DMS114 treated with DMSO at 0.1 percent for 48 hours (cell line): ENCODE results near the gene EPB41L2.
"Not testable (repeated sequence)": the region's sequence is repeated elsewhere in the genome, so short reads cannot be mapped to it uniquely, and the experiment has no call there.

Source experiments
- DNase-seq: peaks from one replicate; lab custom pipeline; 2025; ENCODE audit not compliant: unreplicated experiment; lab: John Stamatoyannopoulos, UW

The EPB41L2 gene

DNA sequence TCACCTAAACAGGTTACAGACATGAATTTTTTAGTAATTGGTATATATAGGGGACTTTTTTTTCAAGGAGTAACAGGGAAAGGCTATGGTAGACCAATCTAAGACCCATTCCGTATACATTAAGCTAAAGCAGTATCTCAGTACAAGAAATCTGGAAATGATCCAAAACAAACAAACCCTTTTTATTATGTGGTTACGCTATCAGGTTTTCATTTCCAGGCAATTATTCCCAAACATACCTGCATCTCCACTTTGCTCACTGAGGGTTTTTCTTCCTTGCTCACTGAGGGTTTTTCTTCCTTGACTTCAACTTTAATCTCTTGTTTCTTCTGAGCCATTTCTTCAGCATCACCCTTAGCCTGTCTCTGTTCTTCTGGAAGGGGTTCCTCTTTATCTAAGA, 107.3 kb downstream of the EPB41L2 start:
- DNase-seq = no peak

DNA sequence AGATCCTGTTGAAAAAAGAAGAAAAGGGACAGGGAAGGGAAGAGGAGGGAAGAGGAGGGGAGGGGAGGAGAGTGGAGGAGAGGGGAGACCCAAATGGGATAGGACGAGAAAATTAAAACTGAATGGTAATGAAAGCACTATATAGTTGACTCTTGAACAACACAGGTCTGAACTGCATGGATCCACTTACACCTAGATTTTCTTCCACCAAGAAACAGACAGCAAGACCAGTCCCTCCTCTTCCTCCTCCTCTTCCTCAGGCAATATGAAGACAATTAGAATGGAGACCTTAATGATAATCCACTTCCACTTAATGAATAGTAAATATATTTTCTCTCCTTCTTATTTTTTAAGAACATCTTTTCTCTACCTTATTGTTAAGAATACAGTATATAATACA, 113.5 kb downstream of the EPB41L2 start:
- DNase-seq = no peak

DNA sequence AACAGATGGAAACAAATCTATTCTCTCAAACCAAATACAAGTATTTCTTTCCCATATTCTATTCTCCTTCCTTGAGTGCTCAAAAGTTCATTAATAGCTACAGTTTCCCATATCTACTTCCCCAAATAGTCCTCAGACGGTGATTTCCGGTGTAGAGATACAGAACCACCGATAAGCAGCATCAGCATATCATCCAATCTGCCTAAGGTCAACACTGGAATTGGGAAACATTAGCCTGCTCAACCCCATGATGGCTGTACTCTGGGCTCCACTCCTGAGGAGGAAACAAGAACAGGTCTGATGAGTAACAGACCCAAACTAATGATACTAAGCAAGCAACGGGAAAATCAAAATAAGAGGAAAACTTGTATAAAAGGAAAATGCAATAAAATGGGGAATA, 115.6 kb downstream of the EPB41L2 start:
- DNase-seq = no peak

DNA sequence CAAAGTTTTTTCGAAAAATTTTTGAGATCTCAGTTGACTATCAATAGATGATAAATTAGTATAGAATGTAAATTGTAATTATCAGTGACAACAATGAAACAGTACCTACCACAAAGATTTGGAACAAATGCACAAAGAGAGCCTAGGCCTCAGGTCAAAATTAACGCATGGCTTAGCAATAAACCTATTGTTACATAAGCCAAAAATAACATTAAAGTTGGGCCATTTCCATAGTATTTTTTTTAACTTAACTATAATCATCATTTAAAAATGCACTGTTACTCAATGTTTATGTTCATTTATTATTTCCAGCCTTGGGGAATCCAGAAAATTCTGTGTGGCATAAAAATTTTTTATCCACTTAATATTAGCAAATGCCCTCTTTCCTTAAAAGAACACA, 117.0 kb downstream of the EPB41L2 start:
- no peak for DNase-seq

DNA sequence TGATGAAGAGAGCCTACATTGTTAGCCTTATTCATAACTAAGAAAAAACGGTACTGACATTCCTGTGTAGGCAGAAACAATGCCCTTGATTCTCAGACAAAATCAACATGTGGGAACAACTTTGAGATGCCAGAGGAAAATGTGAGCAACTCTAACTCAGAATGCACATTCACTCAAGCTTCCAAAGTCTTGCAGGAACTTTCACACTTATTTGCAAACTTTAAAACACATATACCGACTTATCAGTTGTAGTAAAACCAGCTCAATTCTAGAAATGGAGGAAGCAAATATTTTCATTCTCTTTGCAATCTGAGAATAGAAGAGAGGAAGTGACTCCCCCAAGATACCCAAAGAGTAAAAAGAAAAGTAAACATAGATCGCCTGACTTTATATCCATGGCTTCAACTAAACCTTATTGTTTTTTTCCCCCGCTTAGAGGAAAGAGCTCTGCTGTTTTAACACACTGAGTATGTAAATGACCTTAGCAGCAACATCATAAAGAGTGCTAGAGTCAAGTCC, 117.6 kb downstream of the EPB41L2 start:
- DNase-seq = no peak

DNA sequence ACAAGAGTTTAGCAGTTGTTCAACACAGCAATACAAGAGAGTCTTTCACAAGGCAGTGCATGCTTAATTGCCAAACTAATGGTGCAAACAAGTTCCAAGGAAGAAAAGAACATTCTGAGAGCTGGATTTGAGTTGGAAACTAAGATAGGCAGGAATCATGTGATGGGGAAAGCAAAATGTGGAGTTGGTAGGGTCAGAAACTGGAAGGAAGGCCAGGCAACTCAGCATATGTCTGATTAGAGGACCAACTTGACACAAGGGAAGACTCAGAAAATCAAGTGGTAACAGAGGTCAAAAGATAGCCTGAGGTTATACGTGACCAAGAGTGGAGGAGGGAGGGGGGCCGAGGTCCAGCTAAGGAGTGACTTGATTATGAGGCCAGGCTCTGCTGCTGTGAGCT, 118.6 kb downstream of the EPB41L2 start:
- DNase-seq = no peak

DNA sequence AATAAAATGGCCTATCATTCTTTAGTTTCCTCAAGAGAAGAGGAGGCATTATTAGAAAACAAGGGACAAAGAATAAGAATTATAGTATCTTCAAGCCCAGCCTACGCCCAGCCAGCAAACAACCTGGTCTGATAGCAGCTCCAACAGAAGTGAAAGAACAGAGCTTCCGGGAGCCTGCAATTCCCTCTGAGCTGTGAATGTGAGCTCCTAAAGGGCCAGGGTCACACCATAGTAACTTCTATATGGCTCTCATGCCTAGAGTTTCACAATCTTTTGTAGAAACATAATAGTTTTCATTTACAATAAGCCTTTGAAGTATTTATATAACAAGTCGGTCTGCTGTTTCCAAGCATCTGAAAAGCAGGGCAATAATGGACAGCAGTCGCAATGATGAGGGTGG, 119.3 kb downstream of the EPB41L2 start:
- no peak for DNase-seq

DNA sequence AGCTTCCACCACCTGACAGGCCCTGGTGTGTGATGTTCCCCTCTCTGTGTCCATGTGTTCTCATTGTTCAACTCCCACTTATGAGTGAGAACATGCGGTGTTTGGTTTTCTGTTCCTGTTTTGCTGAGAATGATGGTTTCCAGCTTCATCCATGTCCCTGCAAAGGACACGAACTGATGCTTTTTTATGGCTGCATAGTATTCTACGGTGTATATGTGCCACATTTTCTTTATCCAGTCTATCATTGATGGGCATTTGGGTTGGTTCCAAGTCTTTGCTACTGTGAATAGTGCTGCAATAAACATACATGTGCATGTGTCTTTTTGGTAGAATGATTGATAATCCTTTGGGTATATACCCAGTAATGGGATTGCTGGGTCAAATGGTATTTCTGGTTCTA, 120.3 kb downstream of the EPB41L2 start:
- not testable (repeated sequence) for DNase-seq

DNA sequence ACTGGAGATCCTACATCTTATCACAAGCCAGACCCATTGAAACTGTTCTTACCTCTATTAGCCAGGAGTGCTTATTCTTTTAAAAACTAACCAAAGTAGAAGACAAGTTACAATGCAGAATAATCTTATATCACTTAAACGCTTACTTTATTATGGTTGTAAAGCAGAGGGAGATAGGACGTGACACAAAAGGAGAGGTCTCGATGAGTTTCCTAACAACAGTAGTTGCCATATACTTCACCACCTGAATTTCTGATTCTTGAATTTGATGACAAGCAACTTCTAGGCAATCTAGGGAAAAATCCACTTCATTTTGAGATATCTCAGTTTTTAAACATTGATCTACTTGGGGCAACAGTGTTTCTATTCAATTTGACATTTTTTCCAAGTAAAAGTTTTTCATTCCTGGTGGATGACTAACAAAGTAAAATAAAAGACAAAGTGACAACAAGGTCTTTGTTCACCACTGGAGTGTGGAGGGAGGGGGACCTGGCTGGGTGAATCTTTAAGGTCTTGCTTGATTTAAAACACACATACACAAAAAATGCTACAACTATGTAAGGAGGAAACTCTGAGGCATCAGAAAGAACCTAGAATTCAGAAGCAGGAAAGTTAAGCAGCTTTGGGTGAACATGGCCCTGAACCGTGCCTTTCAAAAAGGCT, 125.0 kb downstream of the EPB41L2 start:
- DNase-seq = no peak

DNA sequence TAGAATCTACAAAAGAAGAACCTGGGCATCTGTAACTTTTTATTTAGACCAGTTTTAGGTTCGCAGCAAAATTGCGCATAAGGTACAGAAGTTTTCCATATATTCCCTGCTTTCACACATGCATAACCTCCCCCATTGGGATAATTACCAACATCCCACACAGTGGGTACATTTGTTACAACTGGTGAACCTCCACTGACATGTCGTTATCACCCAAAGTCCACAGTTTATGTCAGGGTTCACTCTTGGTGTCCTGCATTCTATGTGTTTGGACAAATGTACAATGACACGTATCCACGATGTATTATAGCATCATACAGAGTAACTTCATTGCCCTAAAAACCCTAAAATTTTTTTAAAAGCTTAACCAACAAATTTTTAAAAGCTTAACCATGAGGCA, 126.1 kb downstream of the EPB41L2 start:
- no peak for DNase-seq

DNA sequence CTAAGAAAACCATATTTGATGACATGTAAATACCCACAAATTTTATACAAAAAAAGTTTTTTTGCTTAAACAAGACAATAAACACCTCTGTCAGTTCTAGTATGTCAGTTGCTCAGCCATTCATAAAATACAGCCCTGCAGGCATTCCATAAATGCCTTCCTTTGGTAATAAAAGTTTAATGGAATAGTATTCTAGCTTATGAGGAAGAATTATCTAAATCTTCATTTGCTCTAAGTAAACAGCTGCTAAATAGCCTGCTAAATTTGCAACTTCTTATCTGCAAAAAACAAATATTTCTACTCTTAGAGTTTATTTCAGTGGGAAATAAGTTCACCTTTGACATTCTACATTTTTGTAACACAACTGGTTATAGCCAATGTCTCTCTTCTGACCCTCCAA, 127.1 kb downstream of the EPB41L2 start:
- peak; percentile 46 for DNase-seq

DNA sequence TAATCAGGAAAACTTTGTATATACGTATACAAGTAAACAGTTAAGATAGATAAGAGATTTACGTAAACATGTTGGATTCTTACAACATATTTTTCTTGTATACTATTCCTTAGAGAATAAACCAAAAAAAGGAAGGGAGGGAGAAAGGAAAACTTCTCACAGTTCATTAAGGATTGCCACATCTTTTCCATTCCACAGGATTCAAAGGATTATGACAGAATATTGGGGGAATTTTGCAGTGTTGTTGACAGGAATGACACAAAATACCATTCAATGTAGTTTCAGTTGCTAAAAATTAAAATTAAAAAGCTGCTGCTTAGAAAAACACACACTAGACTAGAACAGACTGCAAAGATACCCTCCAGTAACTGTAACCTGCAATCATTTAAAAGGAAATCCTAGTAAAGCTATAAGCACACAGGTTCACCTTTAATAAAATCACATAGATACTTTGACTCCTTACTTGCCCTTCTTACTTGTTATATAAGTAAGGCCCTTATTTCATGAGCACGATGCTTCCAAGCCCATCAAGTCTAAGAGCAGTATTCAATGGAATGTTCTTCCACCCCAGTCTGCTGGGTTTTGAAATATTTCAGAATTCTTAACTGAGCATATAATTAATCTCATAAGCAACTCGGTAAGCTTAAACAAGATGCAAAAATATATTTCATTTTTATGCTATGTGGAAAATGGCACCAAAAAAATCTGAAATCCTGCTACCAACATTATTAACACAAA, 128.0 kb downstream of the EPB41L2 start:
- DNase-seq = no peak

DNA sequence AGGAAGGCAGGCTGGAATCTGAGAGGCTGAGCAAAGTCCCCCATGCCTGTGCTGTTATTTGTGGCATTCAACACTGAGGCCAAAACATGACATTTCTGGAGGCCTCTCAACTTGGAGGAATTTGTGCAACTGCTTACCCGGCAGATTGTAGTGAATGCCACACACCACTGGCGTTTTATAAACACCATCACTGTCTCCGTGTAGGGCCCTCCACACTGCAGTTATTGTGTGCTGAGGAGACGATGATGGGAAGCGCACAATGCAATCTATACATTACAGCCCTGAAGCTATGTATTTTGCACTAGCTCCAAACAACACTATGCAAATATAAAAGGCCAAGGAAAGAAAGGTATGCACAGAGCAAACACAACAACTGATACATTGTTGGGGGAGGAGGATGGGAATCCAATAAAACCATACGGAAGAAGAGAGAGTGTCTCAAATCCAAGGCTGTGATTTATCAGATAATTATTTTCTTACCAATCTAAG, 129.3 kb downstream of the EPB41L2 start:
- DNase-seq = peak; percentile 94

DNA sequence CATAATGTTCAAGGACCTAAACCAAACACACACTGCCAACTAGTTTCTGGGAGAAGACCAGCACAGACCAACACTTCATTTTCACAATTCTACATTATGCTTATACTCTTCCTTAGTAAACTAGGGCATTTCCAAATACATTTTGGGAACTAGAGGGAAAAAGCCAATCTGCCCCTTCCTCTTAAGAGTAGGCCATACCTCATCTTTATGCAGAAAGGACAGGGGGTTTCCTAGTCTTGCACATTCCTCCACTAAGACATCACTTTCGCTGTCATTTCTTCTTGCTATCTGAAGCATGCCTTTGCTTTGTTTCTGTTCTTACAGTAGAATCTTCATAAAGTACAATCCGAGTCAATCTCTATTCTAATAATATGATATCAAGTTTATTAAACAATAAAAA, 130.1 kb downstream of the EPB41L2 start:
- peak; percentile 36 for DNase-seq

DNA sequence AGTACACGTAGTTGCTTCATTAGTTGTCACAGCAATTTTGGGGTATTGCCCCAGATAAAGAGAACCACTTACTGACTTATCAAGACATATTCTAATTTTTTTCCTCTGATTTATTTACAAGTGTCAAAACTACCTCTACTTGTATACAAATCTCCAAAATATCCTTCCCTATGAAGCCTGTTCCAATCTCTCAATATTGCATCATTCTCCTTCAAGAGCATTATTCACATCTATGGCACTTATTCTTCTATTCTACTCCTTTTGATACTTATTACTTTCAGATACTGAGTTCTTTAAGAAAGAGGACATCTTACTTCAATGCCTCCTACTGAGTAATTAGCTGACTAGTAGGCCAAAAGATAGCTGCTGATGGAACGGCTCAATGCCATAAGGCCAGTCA, 130.6 kb downstream of the EPB41L2 start:
- no peak for DNase-seq

DNA sequence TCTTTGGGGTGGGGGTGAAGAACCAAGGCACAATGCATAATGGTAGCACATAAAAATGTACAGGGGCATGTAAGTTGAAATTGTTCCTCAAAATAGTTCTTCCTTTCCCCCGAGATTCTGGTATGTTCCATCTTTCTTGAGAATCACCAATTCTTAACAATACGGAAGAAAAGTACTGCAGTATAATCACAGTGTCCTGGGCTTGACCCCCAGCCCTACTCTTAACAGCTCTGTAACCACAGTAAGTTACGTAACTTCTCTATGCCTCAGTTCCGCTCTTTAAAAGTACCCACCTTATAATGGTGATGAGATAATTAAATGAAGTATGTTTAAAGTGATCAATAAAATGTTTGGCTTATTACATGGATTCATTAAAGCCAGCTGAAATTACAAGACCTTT, 131.4 kb downstream of the EPB41L2 start:
- no peak for DNase-seq

DNA sequence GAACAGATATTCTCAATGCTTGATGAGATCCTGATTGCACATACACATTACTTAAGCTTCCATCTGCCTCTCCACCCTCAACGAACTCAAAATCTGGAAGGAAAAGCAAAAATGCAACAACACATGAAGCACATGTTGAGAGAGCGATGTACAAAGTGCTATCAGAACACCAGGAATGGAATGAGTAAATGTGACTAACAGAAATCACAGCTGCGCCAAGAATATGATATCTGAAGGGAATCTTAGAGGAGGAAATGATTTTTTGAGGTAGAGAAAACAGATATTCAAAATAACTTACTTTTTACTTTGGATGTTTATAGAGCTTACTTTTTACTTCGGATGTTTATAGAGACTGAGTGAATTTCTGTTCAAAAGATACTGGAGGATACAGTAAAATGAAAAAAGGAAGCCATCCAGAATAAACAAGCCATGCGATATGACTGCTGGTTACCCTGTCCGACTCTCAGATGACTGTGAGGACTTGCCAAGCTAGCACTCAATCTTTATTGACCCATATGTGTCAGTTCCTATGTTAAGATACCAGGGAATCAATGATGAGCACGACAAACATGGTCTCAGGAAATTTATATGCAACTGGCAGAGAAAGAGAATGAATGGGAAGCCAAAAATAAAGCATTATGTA, 133.9 kb downstream of the EPB41L2 start:
- no peak for DNase-seq

DNA sequence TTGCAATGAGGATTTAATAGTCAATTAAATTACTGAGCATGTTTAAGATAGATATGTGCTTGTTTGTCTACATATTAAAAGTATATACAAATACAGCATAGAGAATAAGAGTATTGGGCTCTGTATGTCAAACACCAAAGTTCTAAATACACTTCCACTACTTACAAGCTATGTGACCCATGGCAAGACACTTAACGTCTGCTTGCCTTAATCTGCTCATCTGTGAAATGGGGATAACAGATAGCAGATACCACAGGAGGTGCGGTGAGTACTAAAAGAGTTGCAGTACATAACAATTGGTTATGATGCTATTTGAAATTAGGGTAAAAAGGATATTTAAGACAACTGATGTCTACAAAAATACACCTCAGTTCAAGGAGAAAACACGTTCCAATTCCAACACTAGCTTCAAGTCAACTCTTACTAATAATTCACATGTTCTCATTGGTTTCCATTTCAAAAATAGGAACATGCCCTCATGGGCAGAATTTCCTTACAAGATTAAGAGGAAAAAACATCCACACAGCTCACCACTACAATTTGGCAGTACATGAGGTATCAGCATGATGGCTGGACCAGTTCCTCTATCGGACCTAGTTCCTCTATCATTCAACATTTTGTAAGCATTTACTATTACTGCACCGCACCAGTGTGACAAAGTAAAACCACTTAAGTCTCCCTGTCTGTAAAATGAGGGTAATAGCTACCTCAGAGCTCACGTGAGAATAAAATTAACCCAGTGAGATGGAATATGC, 134.7 kb downstream of the EPB41L2 start:
- no peak for DNase-seq

DNA sequence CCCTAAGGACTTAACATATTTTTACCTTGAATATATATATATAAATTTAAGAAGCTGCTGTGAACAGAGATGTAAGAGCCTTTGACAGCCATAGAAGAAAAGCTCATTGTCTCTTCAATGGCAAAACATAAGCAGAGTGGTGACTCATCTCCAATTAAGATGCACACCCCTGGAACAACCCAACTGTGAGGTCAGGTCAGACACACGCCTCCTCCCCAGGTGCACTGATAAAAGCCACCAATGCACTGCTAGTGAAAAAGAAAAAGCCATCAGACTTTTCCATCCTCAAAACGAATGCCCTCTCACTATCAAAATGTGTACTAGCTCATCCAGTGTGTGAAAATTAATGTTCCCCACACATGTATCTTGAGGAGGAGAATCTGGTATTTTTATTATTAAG, 135.7 kb downstream of the EPB41L2 start:
- DNase-seq = no peak

DNA sequence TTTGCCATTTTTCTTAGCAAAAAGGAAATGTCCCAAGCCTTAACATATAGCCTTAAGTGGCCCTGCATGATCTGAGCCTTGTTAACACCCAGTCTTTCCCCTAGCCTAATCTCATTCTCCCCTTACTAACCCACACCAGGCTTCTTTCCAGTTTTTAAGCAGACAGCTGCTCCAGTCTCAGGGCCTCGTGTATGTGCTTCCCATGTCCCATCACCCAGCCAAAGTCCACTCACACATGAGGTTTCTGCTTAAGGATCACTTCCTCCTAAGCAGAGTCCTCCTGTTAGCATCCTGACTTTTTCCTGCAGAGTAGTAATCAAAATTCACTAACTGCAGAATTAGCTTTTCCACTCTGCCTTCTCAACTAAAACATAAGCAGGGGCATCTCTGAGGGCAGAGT, 139.7 kb downstream of the EPB41L2 start:
- DNase-seq = no peak

DNA sequence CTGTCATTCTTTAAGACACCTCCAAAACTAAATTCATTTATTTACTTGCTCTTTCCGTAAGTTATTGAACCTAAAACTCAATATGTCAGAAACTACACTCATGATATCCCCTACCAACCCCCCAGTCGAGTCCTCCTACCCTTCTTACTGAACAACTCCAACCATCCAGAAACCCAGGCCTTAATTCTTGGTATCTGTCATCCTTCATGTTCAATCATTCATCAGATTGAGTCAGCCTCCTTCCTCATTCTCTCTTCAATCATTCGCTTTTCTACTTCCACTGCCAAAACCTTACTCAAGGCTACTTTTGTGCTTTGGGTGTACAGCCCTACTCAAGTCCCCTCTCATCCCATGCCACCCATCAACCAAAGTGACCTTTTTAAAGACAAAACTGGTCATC, 140.1 kb downstream of the EPB41L2 start:
- no peak for DNase-seq
